HG03521 (cell line): ENCODE measurements around the gene MYL9.

Experiments
- ATAC-seq: cut with Tn5 transposase; IDR thresholded peaks from one replicate; pipeline ENCODE4 v1.9.1; 2021; ENCODE audit warnings: mild to moderate bottlenecking, moderate library complexity; ENCODE audit not compliant: unreplicated experiment

Gene MYL9

GRCh38 chr20:36578356-36579041 lies 37.2 kb downstream of the MYL9 start:
- no peak for ATAC-seq

GRCh38 chr20:36579996-36580545 lies 38.8 kb downstream of the MYL9 start:
- ATAC-seq = no peak

GRCh38 chr20:36582322-36582721 lies 41.0 kb downstream of the MYL9 start:
- ATAC-seq = no peak

- ATAC-seq = no peak
Observed at GRCh38 chr20:36582821-36583220, 41.5 kb downstream of the MYL9 start.

GRCh38 chr20:36584018-36584481 lies 42.7 kb downstream of the MYL9 start:
- ATAC-seq = no peak

- no peak for ATAC-seq
Observed at GRCh38 chr20:36585410-36586125, 44.2 kb downstream of the MYL9 start.

GRCh38 chr20:36587388-36588070 lies 46.2 kb downstream of the MYL9 start:
- ATAC-seq = no peak

- no peak for ATAC-seq
Observed at GRCh38 chr20:36591281-36591680, 50.0 kb downstream of the MYL9 start.

- ATAC-seq = no peak
Observed at GRCh38 chr20:36591854-36592641, 50.7 kb downstream of the MYL9 start.

GRCh38 chr20:36593347-36593929 lies 52.1 kb downstream of the MYL9 start:
- ATAC-seq = no peak

GRCh38 chr20:36599912-36600345 lies 58.6 kb downstream of the MYL9 start:
- no peak for ATAC-seq
